IMR-90 (cell line): ENCODE measurements around the gene ADARB2.

ENCODE experiments used
- BHLHE40 ChIP-seq: fragments of 150-350 bp; IDR thresholded peaks from 2 replicates; pipeline ENCODE4 v1.6.1; 2016; ENCODE audit warnings: mild to moderate bottlenecking, low read depth, low read length
- CHD1 ChIP-seq: IDR thresholded peaks from 2 replicates; pipeline ENCODE4 v1.6.1; 2012; ENCODE audit warnings: low read depth, low read length, improper control_type of control experiment
- MAFK ChIP-seq: IDR thresholded peaks from 2 replicates; pipeline ENCODE4 v1.6.1; 2012; ENCODE audit warnings: low read depth, low read length, improper control_type of control experiment
- POLR2A ChIP-seq: IDR thresholded peaks from 2 replicates; pipeline ENCODE4 v1.6.1; 2012; ENCODE audit warnings: mild to moderate bottlenecking, low read depth, low read length
- SMC3 ChIP-seq: fragments of 150-350 bp; IDR thresholded peaks from 2 replicates; pipeline ENCODE4 v1.6.1; 2016; ENCODE audit warnings: low read depth, mild to moderate bottlenecking, antibody characterized with exemption, low read length, moderate library complexity
- TF ChIP-seq, protein P1 (sequence below): conservative IDR thresholded peaks from 2 replicates; pipeline ENCODE4 v1.5.1; 2012; ENCODE audit warnings: mild to moderate bottlenecking, low read depth, low read length, improper control_type of control experiment

DNA sequence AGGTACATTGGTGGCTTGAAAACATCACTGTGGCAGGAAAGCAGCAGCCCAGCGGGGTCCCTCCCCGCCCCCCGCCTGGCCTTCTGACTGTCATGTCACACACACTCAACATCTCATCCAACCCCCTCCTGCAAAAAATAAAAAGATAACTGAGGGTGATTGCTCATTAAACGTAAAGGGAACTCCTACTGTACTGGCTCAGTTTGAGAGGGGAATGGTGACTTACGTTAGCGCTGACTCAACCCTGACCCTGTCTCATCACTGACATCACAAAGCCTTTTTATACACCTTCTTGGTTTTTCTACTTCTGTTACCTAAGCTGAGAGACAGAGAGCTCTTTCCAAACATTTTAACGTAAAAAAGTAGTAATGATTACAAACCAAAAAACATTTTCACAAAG, 48.8 kb downstream of the ADARB2 start:
- TF ChIP-seq POLR2A = no peak
- no peak for TF ChIP-seq BHLHE40
- no peak for TF ChIP-seq SMC3
- TF ChIP-seq MAFK = no peak
- TF ChIP-seq, protein P1, sequence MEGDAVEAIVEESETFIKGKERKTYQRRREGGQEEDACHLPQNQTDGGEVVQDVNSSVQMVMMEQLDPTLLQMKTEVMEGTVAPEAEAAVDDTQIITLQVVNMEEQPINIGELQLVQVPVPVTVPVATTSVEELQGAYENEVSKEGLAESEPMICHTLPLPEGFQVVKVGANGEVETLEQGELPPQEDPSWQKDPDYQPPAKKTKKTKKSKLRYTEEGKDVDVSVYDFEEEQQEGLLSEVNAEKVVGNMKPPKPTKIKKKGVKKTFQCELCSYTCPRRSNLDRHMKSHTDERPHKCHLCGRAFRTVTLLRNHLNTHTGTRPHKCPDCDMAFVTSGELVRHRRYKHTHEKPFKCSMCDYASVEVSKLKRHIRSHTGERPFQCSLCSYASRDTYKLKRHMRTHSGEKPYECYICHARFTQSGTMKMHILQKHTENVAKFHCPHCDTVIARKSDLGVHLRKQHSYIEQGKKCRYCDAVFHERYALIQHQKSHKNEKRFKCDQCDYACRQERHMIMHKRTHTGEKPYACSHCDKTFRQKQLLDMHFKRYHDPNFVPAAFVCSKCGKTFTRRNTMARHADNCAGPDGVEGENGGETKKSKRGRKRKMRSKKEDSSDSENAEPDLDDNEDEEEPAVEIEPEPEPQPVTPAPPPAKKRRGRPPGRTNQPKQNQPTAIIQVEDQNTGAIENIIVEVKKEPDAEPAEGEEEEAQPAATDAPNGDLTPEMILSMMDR = no peak
- TF ChIP-seq CHD1 = no peak
